BJ (cell line): ENCODE measurements around the gene PRX. TPM values are rescaled to one million over a fixed set of nuclear protein-coding genes. Genes with fewer than 3 reads are reported as not detected.

Source experiments
- CTCF ChIA-PET: fragments of 350-600 bp; formaldehyde crosslinking; extraction: SDS; loops from one replicate; lab custom pipeline; 2021; ENCODE audit warnings: antibody characterized with exemption, inconsistent platforms; lab: Yijun Ruan, JAX
- POLR2A ChIA-PET: fragments of 300-600 bp; sonication (Branson Sonifier 250); formaldehyde crosslinking; extraction: SDS; loops from one replicate; lab custom pipeline; 2021; ENCODE audit warnings: antibody characterized with exemption; lab: Charles Lee
- DNase-seq: peaks from one replicate; pipeline ENCODE4 v3.0.0-alpha.2; 2011; ENCODE audit warnings: low read depth
- H3K27me3 ChIP-seq: 2 replicates; pipeline ENCODE4 v1.6.0; 2011; ENCODE audit warnings: low read length; ENCODE audit not compliant: control insufficient read depth, insufficient read depth
- H3K36me3 ChIP-seq: 2 replicates; pipeline ENCODE4 v1.5.1; 2011; ENCODE audit warnings: low read length; ENCODE audit not compliant: control insufficient read depth, insufficient read depth
- H3K4me3 ChIP-seq: 2 replicates; pipeline ENCODE4 v1.5.1; 2011; ENCODE audit warnings: low read depth, mild to moderate bottlenecking, control low read depth, low read length
- CTCF ChIP-seq: IDR thresholded peaks from 2 replicates; pipeline ENCODE4 v1.5.1; 2011; ENCODE audit warnings: low read depth, mild to moderate bottlenecking, control low read depth, inconsistent platforms, low read length, moderate library complexity; ENCODE audit not compliant: insufficient read depth
- polyA minus RNA-seq: library from RNA; depleted of rRNA, polyadenylated mRNA; stranded (reverse); fragments of >200 nt; gene quantifications from 2 replicates; pipeline ENCODE4 v1.2.3, GENCODE V29; 2011; rRNA and poly(A)+ RNA removed
- polyA plus RNA-seq: library from polyadenylated mRNA; depleted of rRNA; stranded (reverse); fragments of >200 nt; gene quantifications from 2 replicates; pipeline ENCODE4 v1.2.3, GENCODE V29; 2011; rRNA removed

The PRX gene
- 1.9 and 2.4 TPM in 2 replicates for polyA plus RNA-seq
- 1.0 and 1.3 TPM in 2 replicates for polyA minus RNA-seq

- Histone ChIP-seq H3K36me3 (no peaks in the 10 kb centered on the region), H3K27me3 (no peaks in the 10 kb centered on the region), H3K4me3 (no peak within 1 kb of the TSS)
- no peak for DNase-seq
- ChIA-PET CTCF (interaction anchor here (0.6 to 2.9 kb wide), 5 partner anchors 7 to 142 kb away, joined by 3 to 20 read pairs (median 4); no protein-coding TSS in a partner anchor), POLR2A (no interaction called here)
- no peak for TF ChIP-seq CTCF
These were observed at the start of gene PRX for GRCh38 chr19:40413291-40413845. Gene PRX, minus strand, starts transcription at chr19:40413378. Its CDS starts 5,446 bp downstream, at chr19:40407932.

- no peaks in the 10 kb centered on the region; the same call in 1 of the 2 replicates for H3K36me3 ChIP-seq
- H3K27me3 ChIP-seq = no peaks in the 10 kb centered on the region
- ChIA-PET CTCF (interaction anchor here (4.3 to 6.2 kb wide), 2 partner anchors 7 to 140 kb away, joined by 37 to 50 read pairs; partner anchors contain the start of gene LTBP4), POLR2A (no interaction called here)
- no peak for DNase-seq
- H3K4me3 ChIP-seq = no peak overlapping the region
- TF ChIP-seq CTCF = no peak
These were observed 48.6 kb upstream of the PRX start for GRCh38 chr19:40461669-40462221.

- TF ChIP-seq CTCF = no peak
- Histone ChIP-seq H3K36me3 (no peaks in the 10 kb centered on the region; the same call in 1 of the 2 replicates), H3K27me3 (no peaks in the 10 kb centered on the region), H3K4me3 (no peak overlapping the region)
- ChIA-PET POLR2A (no interaction called here), CTCF (interaction anchor here (6.2 kb wide), 1 partner anchor 141 kb away, joined by 50 read pairs; the partner anchor contains the start of gene LTBP4)
- no peak for DNase-seq
These were observed 47.0 kb upstream of the PRX start for GRCh38 chr19:40460185-40460584.

- ChIA-PET CTCF (interaction anchor here (0.6 kb wide), 1 partner anchor 719 kb away, joined by 3 read pairs; no protein-coding TSS in a partner anchor), POLR2A (no interaction called here)
- H3K27me3 ChIP-seq = no peaks in the 10 kb centered on the region
- H3K36me3 ChIP-seq = no peaks in the 10 kb centered on the region; the same call in 1 of the 2 replicates
- no peak overlapping the region for H3K4me3 ChIP-seq
- no peak for DNase-seq
- no peak for TF ChIP-seq CTCF
These were observed 45.4 kb upstream of the PRX start for GRCh38 chr19:40458597-40458974.

GRCh38 chr19:40457953-40458596 lies 44.9 kb upstream of the PRX start:
- Histone ChIP-seq H3K4me3 (no peak overlapping the region), H3K36me3 (no peaks in the 10 kb centered on the region; the same call in 1 of the 2 replicates), H3K27me3 (no peaks in the 10 kb centered on the region)
- no peak for TF ChIP-seq CTCF
- ChIA-PET CTCF (interaction anchor here (0.6 kb wide), 1 partner anchor 719 kb away, joined by 3 read pairs; no protein-coding TSS in a partner anchor), POLR2A (no interaction called here)
- no peak for DNase-seq
